ENCODE measurements around the gene SLC17A9.

SLC17A9 gene

GRCh38 chr20:62952373-62952967 lies at the start of gene SLC17A9:
Gene SLC17A9 (plus strand): TSS chr20:62952709. CDS start chr20:62952831, 122 bp downstream.
- no peak for DNase-seq

GRCh38 chr20:62902926-62903615 lies 49.4 kb upstream of the SLC17A9 start:
- no peak for DNase-seq

GRCh38 chr20:62905536-62906117 lies 46.9 kb upstream of the SLC17A9 start:
- DNase-seq = no peak

- DNase-seq = no peak
Observed at GRCh38 chr20:62906209-62906608, 46.3 kb upstream of the SLC17A9 start.

- DNase-seq = no peak
Observed at GRCh38 chr20:62906647-62907375, 45.7 kb upstream of the SLC17A9 start.

- no peak for DNase-seq
Observed at GRCh38 chr20:62907384-62908317, 44.9 kb upstream of the SLC17A9 start.

- DNase-seq = no peak
Observed at GRCh38 chr20:62908971-62909791, 43.3 kb upstream of the SLC17A9 start.

GRCh38 chr20:62910217-62910766 lies 42.2 kb upstream of the SLC17A9 start:
- DNase-seq = no peak

GRCh38 chr20:62910777-62911497 lies 41.6 kb upstream of the SLC17A9 start:
- DNase-seq = no peak

- no peak for DNase-seq
Observed at GRCh38 chr20:62911701-62912280, 40.7 kb upstream of the SLC17A9 start.

- DNase-seq = no peak
Observed at GRCh38 chr20:62913043-62913630, 39.4 kb upstream of the SLC17A9 start.

- DNase-seq = no peak
Observed at GRCh38 chr20:62914436-62914835, 38.1 kb upstream of the SLC17A9 start.

GRCh38 chr20:62914970-62915457 lies 37.5 kb upstream of the SLC17A9 start:
- no peak for DNase-seq

- DNase-seq = no peak
Observed at GRCh38 chr20:62916703-62917476, 35.6 kb upstream of the SLC17A9 start.

GRCh38 chr20:62917720-62918119 lies 34.8 kb upstream of the SLC17A9 start:
- no peak for DNase-seq

- DNase-seq = no peak
Observed at GRCh38 chr20:62918147-62918546, 34.4 kb upstream of the SLC17A9 start.

GRCh38 chr20:62918831-62919230 lies 33.7 kb upstream of the SLC17A9 start:
- no peak for DNase-seq

GRCh38 chr20:62920039-62920645 lies 32.4 kb upstream of the SLC17A9 start:
- DNase-seq = no peak
